Fibroblast of lung (primary cell): ENCODE results near the gene PHC2. TPM values are rescaled to one million over a fixed set of nuclear protein-coding genes. Genes with fewer than 3 reads are reported as not detected.

Source experiments
- DNase-seq, 2 donors: peaks; one replicate each; pipeline versions ENCODE4 v3.0.0 to v3.0.0-alpha.2; 2010; ENCODE audit warnings: low read depth in 2 of 2
- H2AFZ ChIP-seq: 2 replicates; pipeline ENCODE4 v1.5.1; 2012; ENCODE audit warnings: low read length, control low read depth, inconsistent platforms
- H3K27ac ChIP-seq: 2 replicates; pipeline ENCODE4 v1.5.1; 2011; ENCODE audit warnings: low read length, control low read depth; ENCODE audit not compliant: insufficient read depth
- H3K27me3 ChIP-seq: 2 replicates; pipeline ENCODE4 v1.5.1; 2011; ENCODE audit warnings: mild to moderate bottlenecking, low read length; ENCODE audit not compliant: control insufficient read depth, insufficient read depth
- H3K36me3 ChIP-seq: 2 replicates; pipeline ENCODE4 v1.5.1; 2011; ENCODE audit warnings: low read length; ENCODE audit not compliant: control insufficient read depth, insufficient read depth
- H3K4me1 ChIP-seq: 2 replicates; pipeline ENCODE4 v1.5.1; 2011; ENCODE audit warnings: low read length; ENCODE audit not compliant: control insufficient read depth, insufficient read depth; ENCODE audit errors: extremely low read depth
- H3K4me2 ChIP-seq: 2 replicates; pipeline ENCODE4 v1.5.1; 2011; ENCODE audit warnings: low read length, control low read depth; ENCODE audit not compliant: insufficient read depth; ENCODE audit errors: extremely low read depth
- H3K4me3 ChIP-seq, 4 experiments: fragments of 200-600 bp in 1 of 4; sonication (generic) in 1 of 4; replicated peaks in 1 of 4; 2 replicates each; pipeline ENCODE4 v1.5.1; 2011 to 2016; ENCODE audit warnings: low read length in 4 of 4, low read depth in 3 of 4, mild to moderate bottlenecking in 3 of 4, control low read depth in 2 of 4, inconsistent platforms in 1 of 4, mixed read lengths in 1 of 4; ENCODE audit not compliant: insufficient read depth in 1 of 4; ENCODE audit errors: control extremely low read depth in 1 of 4
- H3K79me2 ChIP-seq: 2 replicates; pipeline ENCODE4 v1.5.1; 2012; ENCODE audit warnings: mild to moderate bottlenecking, low read length, inconsistent platforms; ENCODE audit not compliant: control insufficient read depth, insufficient read depth
- H3K9ac ChIP-seq: 2 replicates; pipeline ENCODE4 v1.5.1; 2011; ENCODE audit warnings: mild to moderate bottlenecking, low read length, control low read depth; ENCODE audit not compliant: insufficient read depth
- H3K9me3 ChIP-seq: 2 replicates; pipeline ENCODE4 v1.5.1; 2012; ENCODE audit warnings: low read depth, low read length; ENCODE audit not compliant: control insufficient read depth, insufficient read depth
- H4K20me1 ChIP-seq: 2 replicates; pipeline ENCODE4 v1.5.1; 2011; ENCODE audit warnings: low read length; ENCODE audit not compliant: control insufficient read depth, insufficient read depth; ENCODE audit errors: extremely low read depth
- CTCF ChIP-seq, 2 donors: IDR thresholded peaks in 1 of 2; conservative IDR thresholded peaks in 1 of 2; 1 replicate in 1 of 2; 2 replicates in 1 of 2; pipeline ENCODE4 v1.5.1; 2011 to 2012; ENCODE audit warnings: low read length in 2 of 2, control low read depth in 1 of 2, inconsistent platforms in 1 of 2, low read depth in 1 of 2, mild to moderate bottlenecking in 1 of 2
- EZH2 ChIP-seq: IDR thresholded peaks from 2 replicates; pipeline ENCODE4 v1.5.1; 2012; ENCODE audit warnings: low read length, control low read depth, mild to moderate bottlenecking; ENCODE audit errors: missing control alignments
- polyA plus RNA-seq, 2 donors: library from polyadenylated mRNA; depleted of rRNA in 1 of 2; stranded (reverse) in 1 of 2; unstranded in 1 of 2; fragments of >200 nt; gene quantifications; 2 replicates each; pipeline ENCODE4 v1.2.1, GENCODE V29; 2011 to 2012; ENCODE audit warnings: missing spikeins in 1 of 2
- total RNA-seq: library from RNA; depleted of rRNA; stranded (reverse); fragments of >200 nt; gene quantifications from 2 replicates; pipeline ENCODE4 v1.2.1, GENCODE V29; 2014

Gene PHC2
- total and polyA plus RNA-seq, 2 donors (not counting 1 experiment from before 2014, with no cell fraction given), result 62.6 to 75.8 TPM

- H3K27me3 ChIP-seq, result no peaks in the 10 kb centered on the region
- TF ChIP-seq EZH2, result no peak
- no peak for TF ChIP-seq CTCF (conservative IDR thresholded peaks at IDR 0.05 in 1 of 2, IDR thresholded peaks at IDR 0.05 in 1 of 2; ENCODE audit: low read depth in 1 of 2, low read length in 2 of 2)
- peak in 1 of 2 donors; percentile 69 for DNase-seq
- H3K4me2 ChIP-seq, result peak overlapping the region; percentile 28
- H3K79me2 ChIP-seq, result peaks cover 99% of the 10 kb centered on the region
- H3K27ac ChIP-seq, result peak overlapping the region; percentile 21
- no peaks in the 10 kb centered on the region for H4K20me1 ChIP-seq
- H3K9me3 ChIP-seq, result no peaks in the 10 kb centered on the region
- no peak overlapping the region for H3K9ac ChIP-seq
- peak overlapping the region in 2 of 4 experiments; percentile 9 to 16 for H3K4me3 ChIP-seq
- H2AFZ ChIP-seq, result no peak overlapping the region
- H3K36me3 ChIP-seq, result peaks cover 4% of the 10 kb centered on the region
- peaks cover 62% of the 10 kb centered on the region for H3K4me1 ChIP-seq
These were observed 87.4 kb downstream of the PHC2 start for GRCh38 chr1:33343539-33343938.

GRCh38 chr1:33342041-33342723, 88.7 kb downstream of the PHC2 start:
- no peak for TF ChIP-seq CTCF (conservative IDR thresholded peaks at IDR 0.05 in 1 of 2, IDR thresholded peaks at IDR 0.05 in 1 of 2; ENCODE audit: low read depth in 1 of 2, low read length in 2 of 2)
- TF ChIP-seq EZH2, result no peak
- H4K20me1 ChIP-seq, result peaks cover 2% of the 10 kb centered on the region

GRCh38 chr1:33341190-33341589, 89.7 kb downstream of the PHC2 start:
- Histone ChIP-seq H3K27me3 (no peaks in the 10 kb centered on the region), H3K4me3 (no peak overlapping the region), H3K36me3 (peaks cover 4% of the 10 kb centered on the region), H3K9me3 (no peaks in the 10 kb centered on the region), H3K27ac (peak overlapping the region; percentile 86), H3K9ac (no peak overlapping the region), H3K79me2 (peaks cover 99% of the 10 kb centered on the region), H4K20me1 (peaks cover 2% of the 10 kb centered on the region), H2AFZ (no peak overlapping the region), H3K4me1 (peaks cover 70% of the 10 kb centered on the region), H3K4me2 (peak overlapping the region; percentile 25)
- TF ChIP-seq CTCF (conservative IDR thresholded peaks at IDR 0.05 in 1 of 2, IDR thresholded peaks at IDR 0.05 in 1 of 2; ENCODE audit: low read depth in 1 of 2, low read length in 2 of 2) (no peak), EZH2 (no peak)
- no peak for DNase-seq

More at GRCh38 chr1:33342041-33342723, 88.7 kb downstream of the PHC2 start:
- peak overlapping the region in 3 of 4 experiments; percentile 21 to 42 (median 32) for H3K4me3 ChIP-seq
- no peaks in the 10 kb centered on the region for H3K9me3 ChIP-seq
- H3K4me1 ChIP-seq, result peaks cover 71% of the 10 kb centered on the region
- H2AFZ ChIP-seq, result no peak overlapping the region
- peak; percentile 99 for DNase-seq
- H3K27me3 ChIP-seq, result no peaks in the 10 kb centered on the region
- peak overlapping the region; percentile 82 for H3K4me2 ChIP-seq
- peaks cover 4% of the 10 kb centered on the region for H3K36me3 ChIP-seq
- H3K9ac ChIP-seq, result peak overlapping the region; percentile 52
- peak overlapping the region; percentile 86 for H3K27ac ChIP-seq
- peaks cover 99% of the 10 kb centered on the region for H3K79me2 ChIP-seq
